GM19240 (cell line): ENCODE data around the gene SELE.
"Not testable (repeated sequence)": the region's sequence is repeated elsewhere in the genome, so short reads cannot be mapped to it uniquely, and the experiment has no call there.

Experiments
- DNase-seq: peaks from one replicate; pipeline ENCODE4 v3.0.0; 2011; ENCODE audit warnings: low spot score; ENCODE audit not compliant: insufficient read length

SELE gene

DNA sequence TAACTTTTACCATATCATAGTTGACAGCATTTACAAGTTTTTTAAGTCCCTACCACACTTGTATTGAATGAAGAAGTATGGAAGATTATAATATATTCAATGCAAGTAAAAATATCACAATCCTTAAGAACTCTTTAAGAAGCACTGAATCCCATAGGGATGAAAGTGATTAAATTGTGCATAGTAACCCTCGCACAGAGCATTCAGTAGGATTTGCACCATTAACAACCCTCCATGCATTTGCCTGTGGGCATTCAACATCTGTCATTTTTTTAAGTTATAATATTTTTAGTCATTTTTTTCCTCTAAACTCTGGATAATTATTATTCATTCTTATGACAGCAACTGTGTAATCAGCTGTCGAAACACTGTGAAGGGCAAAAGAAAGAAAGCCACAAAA lies 10.1 kb downstream of the SELE start:
- no peak for DNase-seq

DNA sequence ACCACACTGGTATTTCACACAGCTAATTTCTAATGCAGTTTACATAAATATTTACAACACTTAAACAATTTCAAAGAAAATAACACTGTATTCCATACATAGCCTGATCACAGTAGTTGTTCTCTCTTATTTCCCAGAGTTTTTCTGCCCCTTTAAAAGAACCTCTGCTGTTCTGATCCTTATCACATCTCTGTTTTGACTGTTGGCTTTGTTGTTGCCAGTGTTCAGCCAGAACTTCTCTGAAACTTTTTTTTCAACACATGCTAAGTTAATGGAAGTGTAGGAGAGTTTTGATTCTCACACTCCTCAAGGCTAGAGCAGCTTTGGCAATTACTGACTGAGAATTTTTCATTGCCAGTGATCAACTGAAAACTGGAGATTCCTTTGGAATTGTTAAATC lies 11.1 kb downstream of the SELE start:
- DNase-seq, result no peak

DNA sequence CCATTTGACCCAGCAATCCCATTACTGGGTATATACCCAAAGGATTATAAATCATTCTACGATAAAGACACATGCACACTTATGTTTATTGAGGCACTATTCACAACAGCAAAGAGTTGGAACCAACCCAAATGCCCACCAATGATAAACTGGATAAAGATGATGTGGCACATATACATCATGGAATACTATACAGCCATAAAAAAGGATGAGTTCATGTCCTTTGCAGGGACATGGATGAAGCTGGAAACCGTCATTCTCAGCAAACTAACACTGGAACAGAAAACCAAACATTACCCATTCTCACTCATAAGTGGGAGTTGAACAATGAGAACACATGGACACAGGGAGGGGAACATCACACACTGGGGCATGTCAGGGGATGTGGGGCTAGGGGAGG lies 18.8 kb downstream of the SELE start:
- DNase-seq, result not testable (repeated sequence)

GRCh38 chr1:169713090-169713489 lies 20.8 kb downstream of the SELE start:
- not testable (repeated sequence) for DNase-seq

GRCh38 chr1:169712309-169712631 lies 21.6 kb downstream of the SELE start:
- no peak for DNase-seq

- DNase-seq, result peak; percentile 44
Measured at GRCh38 chr1:169711469-169712308, 22.2 kb downstream of the SELE start, which contains the start of gene SELL. SELL (minus strand) TSS chr1:169711620; CDS start chr1:169711498, 122 bp downstream.

DNA sequence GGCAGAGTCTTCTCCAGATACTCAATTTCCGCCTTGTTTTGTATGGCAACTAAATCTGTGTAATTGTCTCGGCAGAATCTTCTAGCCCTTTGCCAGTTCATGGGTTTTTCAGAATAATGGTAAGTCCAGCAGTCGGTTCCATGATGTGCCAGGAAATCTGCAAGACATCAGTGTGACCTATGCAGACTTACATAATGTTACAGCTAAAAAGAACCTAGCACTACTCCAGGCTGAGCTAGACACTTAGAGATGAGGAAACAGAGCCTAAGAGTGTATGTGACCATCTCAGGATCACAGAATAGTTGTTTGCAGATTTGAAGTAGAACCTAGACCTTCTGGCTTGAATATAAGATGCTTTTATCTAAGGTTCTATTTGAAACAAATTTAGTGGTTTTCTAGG lies 25.2 kb downstream of the SELE start:
- DNase-seq, result no peak

GRCh38 chr1:169707912-169708604 lies 25.8 kb downstream of the SELE start:
- no peak for DNase-seq

DNA sequence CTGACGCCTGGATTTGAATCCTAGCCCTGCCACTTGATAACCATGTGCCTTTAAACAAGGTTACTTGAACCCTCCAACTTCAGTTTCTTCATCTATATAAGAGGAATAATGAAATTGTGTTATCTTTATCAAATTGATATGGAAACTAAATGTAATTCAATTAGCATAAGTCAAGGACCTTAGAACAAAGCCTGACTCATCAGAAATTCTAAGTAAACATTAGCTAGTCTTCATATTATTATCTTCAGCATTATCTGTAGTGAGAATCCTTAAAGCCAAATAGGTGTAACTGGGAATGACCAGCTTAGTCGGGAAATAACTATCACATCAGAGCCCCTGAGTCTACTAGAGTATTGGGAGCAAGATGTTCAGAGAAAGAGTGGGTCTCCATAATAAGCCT lies 29.1 kb downstream of the SELE start:
- DNase-seq, result no peak

DNA sequence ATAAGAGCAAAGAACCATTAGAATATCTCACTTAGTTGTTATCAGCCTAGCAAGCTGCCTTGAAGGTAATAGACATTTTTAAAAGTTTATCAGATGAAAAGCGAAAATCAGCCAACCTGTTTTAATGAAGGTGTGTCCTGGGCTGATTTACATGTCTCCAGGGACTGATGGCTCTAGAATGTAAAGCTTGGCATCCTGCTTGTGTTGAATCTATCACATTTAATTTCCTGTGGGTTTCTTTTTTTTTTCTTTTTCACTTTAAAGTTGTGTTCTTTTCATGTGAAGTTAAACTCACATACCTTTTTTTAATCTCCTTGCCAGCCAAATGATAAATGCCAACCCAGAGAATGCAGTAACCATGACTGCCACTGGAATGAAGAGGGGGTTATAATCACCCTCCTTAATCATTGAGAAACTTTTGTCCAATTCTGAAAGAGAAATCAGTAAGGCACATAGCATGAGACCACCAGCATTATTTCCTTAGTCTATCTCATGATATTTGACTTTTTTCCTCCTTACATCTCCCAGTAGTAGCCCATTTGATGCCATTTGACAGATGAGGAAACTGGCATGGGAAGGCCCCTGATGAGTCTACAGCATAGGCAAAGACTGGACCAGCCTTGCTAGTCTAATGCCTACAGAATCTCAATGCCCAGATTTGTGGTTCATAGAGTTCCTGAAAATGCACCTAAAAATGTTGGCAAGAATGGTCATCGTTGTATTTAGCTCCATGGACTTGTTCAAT lies 32.4 kb downstream of the SELE start:
- no peak for DNase-seq

GRCh38 chr1:169699707-169700106 lies 34.2 kb downstream of the SELE start:
- DNase-seq, result no peak

DNA sequence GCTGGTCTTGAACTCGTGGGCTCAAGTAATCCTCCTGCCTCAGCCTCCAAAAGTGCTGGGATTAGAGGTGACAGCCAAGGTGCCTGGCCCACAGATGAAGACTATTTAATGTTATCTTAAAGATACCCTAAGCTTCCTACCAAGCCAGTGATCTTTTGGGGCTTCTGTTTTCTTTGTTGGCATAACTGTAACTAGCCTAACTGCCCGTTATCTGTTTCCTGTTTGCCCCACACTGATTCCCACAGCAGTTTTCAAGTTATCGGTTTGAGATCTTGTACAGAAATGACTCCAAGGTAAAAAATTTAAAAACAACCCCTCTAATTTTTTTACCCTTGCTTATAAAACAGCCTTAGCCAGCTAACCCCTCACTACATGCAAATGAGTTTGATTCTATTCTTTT lies 34.9 kb downstream of the SELE start:
- DNase-seq, result no peak

- no peak for DNase-seq
Measured at GRCh38 chr1:169697755-169698154, 36.1 kb downstream of the SELE start.

GRCh38 chr1:169696273-169697100 lies 37.4 kb downstream of the SELE start:
- no peak for DNase-seq

DNA sequence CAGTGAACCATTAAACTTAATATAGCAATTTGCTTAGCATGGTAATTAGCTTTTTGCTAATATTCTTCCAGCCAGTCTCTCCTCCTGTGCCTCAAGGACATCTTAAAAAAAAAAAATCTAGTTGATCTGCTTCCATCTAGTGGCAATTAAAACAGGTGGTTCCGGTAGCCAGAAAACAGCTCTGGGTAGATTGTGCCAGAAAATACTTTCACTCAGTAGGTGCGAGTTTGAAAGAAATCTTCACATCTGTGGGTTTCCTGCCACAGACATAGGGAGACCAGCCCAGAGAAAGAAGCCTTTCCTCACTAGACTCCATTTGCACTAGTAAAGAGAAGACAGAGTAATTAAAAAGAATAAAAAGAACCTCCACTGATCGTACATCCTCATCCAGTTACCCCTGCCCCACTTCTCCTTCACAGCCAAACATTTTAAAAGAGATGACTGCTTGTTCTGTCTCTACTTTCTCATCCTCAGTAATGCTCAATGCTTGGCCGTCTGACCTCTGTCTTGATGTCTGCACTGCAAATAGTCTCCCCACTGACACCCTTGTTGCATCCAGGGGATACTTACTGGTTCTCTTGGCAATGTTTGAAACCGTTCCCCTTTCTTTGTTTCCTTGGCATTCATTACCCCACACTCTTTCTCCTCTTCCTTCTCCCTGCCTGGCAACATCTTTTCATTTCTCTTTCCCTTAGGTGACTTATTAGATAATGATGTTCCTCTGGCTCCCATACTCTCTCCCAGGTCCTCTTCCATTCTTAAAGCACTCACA lies 39.4 kb downstream of the SELE start:
- DNase-seq, result no peak

DNA sequence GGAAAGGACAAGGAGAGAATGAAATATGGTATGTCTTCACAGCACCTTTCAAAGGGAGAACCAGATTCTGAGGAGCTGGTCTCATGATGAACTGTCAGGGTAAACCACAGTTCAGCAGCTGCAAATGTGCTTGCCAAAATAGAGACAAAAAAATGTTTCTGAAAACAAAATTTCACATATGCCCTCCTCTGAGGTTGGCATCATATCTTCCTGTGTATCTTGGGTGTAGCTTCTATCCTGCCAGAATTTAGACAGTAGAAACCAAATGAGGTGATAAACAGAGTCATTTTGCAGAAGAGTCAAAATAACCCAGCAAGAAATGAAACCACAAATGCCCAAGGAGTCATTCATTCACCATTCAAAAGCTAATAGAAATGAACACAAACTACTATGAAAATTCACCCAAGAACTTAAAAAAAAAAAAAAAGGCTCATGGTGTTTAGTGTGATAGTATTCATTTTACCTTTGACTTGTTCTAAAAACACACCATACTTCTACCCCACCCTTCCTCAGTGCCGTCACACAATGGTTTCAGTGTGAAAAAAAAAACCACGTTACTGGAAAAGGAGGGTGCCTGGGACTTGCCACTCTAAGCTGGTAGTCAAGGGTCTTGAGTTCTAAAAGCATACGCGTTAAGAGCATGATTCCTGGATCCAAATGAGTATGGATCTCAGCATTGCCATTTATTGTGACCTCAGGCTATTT lies 41.0 kb downstream of the SELE start:
- DNase-seq, result no peak

- no peak for DNase-seq
Measured at GRCh38 chr1:169690489-169690888, 43.4 kb downstream of the SELE start.

DNA sequence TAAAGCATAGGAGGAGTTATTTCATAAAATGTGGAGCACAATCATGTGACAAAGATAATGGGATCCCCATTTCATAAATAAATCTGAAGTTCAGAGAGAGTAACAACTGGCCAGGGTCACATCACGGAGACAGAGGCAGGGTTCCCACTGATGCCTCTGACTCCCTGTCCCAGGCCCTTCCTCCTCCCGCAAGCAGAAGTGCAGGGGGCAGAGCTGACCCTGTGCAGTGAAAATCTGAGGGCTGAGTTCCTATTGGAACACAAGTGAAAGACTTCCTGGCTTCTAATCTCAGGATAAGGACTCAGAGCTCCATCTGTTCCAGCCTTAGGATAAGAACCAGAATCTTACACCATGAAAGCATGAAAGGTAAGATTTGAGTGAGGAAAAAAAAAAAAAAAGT lies 44.5 kb downstream of the SELE start:
- DNase-seq, result no peak

DNA sequence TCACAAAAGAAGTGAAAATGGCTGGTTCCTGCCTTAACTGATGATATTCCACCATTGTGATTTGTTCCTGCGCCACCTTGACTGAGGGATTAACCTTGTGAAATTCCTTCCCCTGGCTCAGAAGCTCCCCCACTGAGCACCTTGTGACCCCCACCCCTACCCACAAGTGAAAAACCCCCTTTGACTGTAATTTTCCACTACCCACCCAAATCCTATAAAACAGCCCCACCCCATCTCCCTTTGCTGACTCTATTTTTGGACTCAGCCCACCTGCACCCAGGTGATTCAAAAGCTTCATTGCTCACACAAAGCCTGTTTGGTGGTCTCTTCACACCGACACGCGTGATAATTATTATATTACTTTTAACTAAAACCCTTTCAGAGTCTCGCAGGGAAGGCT lies 45.5 kb downstream of the SELE start:
- DNase-seq, result not testable (repeated sequence)

DNA sequence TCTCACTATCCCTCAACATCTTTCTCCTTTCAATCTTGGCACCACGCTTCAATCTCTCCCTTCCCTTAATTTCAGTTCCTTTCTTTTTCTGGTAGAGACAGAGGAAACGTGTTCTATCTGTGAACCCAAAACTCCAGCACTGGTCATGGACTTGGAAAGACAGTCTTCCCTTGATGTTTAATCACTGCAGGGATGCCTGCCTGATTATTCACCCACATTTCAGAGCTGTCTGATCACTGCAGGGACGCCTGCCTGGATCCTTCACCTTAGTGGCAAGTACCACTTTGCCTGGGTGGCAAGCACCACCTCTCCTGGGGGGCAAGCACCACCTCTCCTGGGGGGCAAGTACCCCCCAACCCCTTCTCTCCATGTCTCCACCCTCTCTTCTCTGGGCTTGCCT lies 50.2 kb downstream of the SELE start:
- DNase-seq, result no peak
